Measurements from ENCODE around the gene CAMK1D.

DNA sequence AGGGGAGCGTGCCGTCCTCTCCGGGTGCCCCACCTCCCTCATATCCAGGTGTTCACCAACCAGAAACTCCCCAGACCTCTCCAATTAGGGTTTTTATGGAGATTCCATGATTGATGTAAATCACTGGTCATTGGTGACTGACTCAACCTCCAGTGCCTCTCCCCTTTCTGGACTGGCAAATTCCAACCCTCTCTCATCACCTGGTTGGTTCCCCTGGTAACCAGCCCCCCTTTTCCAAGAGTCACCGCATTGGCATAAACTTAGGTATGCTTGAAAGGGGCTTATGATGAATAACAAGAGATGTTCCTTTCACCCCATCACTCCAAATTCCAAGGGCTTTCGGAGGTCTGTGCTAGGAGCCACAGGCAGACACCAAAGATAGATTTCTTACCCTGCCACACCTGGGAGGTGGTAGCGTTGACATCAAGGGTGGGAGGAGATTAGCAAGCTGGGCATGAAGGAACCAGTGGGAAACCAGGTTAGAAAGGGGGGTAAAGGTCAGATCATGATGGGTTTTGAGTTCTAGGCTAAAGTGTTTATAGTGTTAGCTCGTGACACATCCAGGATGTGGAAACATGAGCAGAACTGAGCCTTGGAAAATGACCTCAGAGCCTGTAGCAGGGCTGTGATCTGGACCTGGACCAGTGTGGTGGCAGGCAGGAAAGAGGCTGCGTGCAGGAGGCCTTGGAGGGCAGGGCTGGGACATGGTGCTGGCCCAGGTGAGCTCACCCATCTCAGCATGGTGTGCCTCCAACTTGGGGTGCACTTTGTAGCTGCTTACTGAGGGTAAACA, 45.1 kb downstream of the CAMK1D start:
- TF ChIP-seq, protein P1, sequence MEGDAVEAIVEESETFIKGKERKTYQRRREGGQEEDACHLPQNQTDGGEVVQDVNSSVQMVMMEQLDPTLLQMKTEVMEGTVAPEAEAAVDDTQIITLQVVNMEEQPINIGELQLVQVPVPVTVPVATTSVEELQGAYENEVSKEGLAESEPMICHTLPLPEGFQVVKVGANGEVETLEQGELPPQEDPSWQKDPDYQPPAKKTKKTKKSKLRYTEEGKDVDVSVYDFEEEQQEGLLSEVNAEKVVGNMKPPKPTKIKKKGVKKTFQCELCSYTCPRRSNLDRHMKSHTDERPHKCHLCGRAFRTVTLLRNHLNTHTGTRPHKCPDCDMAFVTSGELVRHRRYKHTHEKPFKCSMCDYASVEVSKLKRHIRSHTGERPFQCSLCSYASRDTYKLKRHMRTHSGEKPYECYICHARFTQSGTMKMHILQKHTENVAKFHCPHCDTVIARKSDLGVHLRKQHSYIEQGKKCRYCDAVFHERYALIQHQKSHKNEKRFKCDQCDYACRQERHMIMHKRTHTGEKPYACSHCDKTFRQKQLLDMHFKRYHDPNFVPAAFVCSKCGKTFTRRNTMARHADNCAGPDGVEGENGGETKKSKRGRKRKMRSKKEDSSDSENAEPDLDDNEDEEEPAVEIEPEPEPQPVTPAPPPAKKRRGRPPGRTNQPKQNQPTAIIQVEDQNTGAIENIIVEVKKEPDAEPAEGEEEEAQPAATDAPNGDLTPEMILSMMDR (conservative IDR thresholded peaks at IDR 0.05 in 1 of 2, IDR thresholded peaks at IDR 0.05 in 1 of 2; ENCODE audit: extremely low read depth in 1 of 2, insufficient read depth in 1 of 2, low read depth in 1 of 2, low read length in 2 of 2) = no peak
- TF ChIP-seq EZH2 (IDR thresholded peaks at IDR 0.05; ENCODE audit: borderline replicate concordance, low read length) = no peak
